Measurements from ENCODE around the gene SYNE3.

SYNE3 gene

GRCh38 chr14:95507701-95508103 lies 8.7 kb downstream of the SYNE3 start:
- no peak for TF ChIP-seq CTCF (IDR thresholded peaks at IDR 0.05; ENCODE audit: extremely low read depth, insufficient read depth, missing control alignments)
- no peak for DNase-seq (ENCODE audit: low spot score)
- in situ Hi-C loops (cut with MboI; ENCODE audit: low pct_unique_long_range_greater_than_20kb, low sequenced_read_pairs, unreplicated experiment): loop anchor here (25.0 kb wide), 1 partner anchor 1545 kb away; no protein-coding TSS in a partner anchor

- in situ Hi-C loops (cut with MboI; ENCODE audit: low pct_unique_long_range_greater_than_20kb, low sequenced_read_pairs, unreplicated experiment): loop anchor here (25.0 kb wide), 1 partner anchor 1545 kb away; no protein-coding TSS in a partner anchor
- DNase-seq (ENCODE audit: low spot score): no peak
- TF ChIP-seq CTCF (IDR thresholded peaks at IDR 0.05; ENCODE audit: extremely low read depth, insufficient read depth, missing control alignments): no peak
Measured at GRCh38 chr14:95507174-95507573, 9.3 kb downstream of the SYNE3 start.

- TF ChIP-seq CTCF (IDR thresholded peaks at IDR 0.05; ENCODE audit: extremely low read depth, insufficient read depth, missing control alignments): no peak
- DNase-seq (ENCODE audit: low spot score): no peak
- in situ Hi-C loops (cut with MboI; ENCODE audit: low pct_unique_long_range_greater_than_20kb, low sequenced_read_pairs, unreplicated experiment): loop anchor here (25.0 kb wide), 1 partner anchor 1543 kb away; no protein-coding TSS in a partner anchor
Measured at GRCh38 chr14:95505030-95505589, 11.3 kb downstream of the SYNE3 start.

- in situ Hi-C loops (cut with MboI; ENCODE audit: low pct_unique_long_range_greater_than_20kb, low sequenced_read_pairs, unreplicated experiment): loop anchor here (25.0 kb wide), 1 partner anchor 1542 kb away; no protein-coding TSS in a partner anchor
- no peak for TF ChIP-seq CTCF (IDR thresholded peaks at IDR 0.05; ENCODE audit: extremely low read depth, insufficient read depth, missing control alignments)
- no peak for DNase-seq (ENCODE audit: low spot score)
Measured at GRCh38 chr14:95504135-95505029, 12.1 kb downstream of the SYNE3 start.

- in situ Hi-C loops (cut with MboI; ENCODE audit: low pct_unique_long_range_greater_than_20kb, low sequenced_read_pairs, unreplicated experiment): loop anchor here (25.0 kb wide), 1 partner anchor 1541 kb away; no protein-coding TSS in a partner anchor
- no peak for TF ChIP-seq CTCF (IDR thresholded peaks at IDR 0.05; ENCODE audit: extremely low read depth, insufficient read depth, missing control alignments)
- DNase-seq (ENCODE audit: low spot score): peak; percentile 68
Measured at GRCh38 chr14:95503365-95504134, 12.9 kb downstream of the SYNE3 start.

- TF ChIP-seq CTCF (IDR thresholded peaks at IDR 0.05; ENCODE audit: extremely low read depth, insufficient read depth, missing control alignments): no peak
- no peak for DNase-seq (ENCODE audit: low spot score)
- in situ Hi-C loops (cut with MboI; ENCODE audit: low pct_unique_long_range_greater_than_20kb, low sequenced_read_pairs, unreplicated experiment): loop anchor here (25.0 kb wide), 1 partner anchor 1540 kb away; no protein-coding TSS in a partner anchor
Measured at GRCh38 chr14:95502381-95502950, 14.0 kb downstream of the SYNE3 start.
